ENCODE measurements around the gene TBC1D10A. TPM values are rescaled to one million over a fixed set of nuclear protein-coding genes. Genes with fewer than 3 reads are reported as not detected.

The TBC1D10A gene
- total and polyA plus RNA-seq, 2 experiments from 2014 or later = 15.7 to 39.9 TPM

GRCh38 chr22:30312053-30312452, 14.7 kb downstream of the TBC1D10A start:
- Histone ChIP-seq H2AFZ (no peak overlapping the region), H3K4me1 (ENCODE audit: insufficient read depth) (peaks cover 36% of the 10 kb centered on the region), H3K27ac (peak overlapping the region; percentile 77), H3K4me2 (no peak overlapping the region), H3K79me2 (peaks cover 88% of the 10 kb centered on the region), H3K9me3 (ENCODE audit: low read depth) (no peaks in the 10 kb centered on the region), H3K36me3 (replicated peaks; ENCODE audit: insufficient read depth, low read depth) (no peaks in the 10 kb centered on the region), H3K4me3 (no peak overlapping the region), H3K27me3 (no peaks in the 10 kb centered on the region), H4K20me1 (ENCODE audit: insufficient read depth, poor library complexity, severe bottlenecking) (peaks cover 25% of the 10 kb centered on the region), H3K9me2 (replicated peaks; ENCODE audit: insufficient read depth) (no peaks in the 10 kb centered on the region)
- WGBS (ENCODE audit: low lambda C conversion rate, missing lambda C conversion rate) = 70% methylated on average over 6 of the region's 6 CpGs
- no peak for DNase-seq (ENCODE audit: low spot score)
- TF ChIP-seq CTCF (IDR thresholded peaks at IDR 0.05; ENCODE audit: poor library complexity) (no peak), EZH2 (IDR thresholded peaks at IDR 0.05; ENCODE audit: borderline replicate concordance) (no peak), EZH2phosphoT487 (IDR thresholded peaks at IDR 0.05; ENCODE audit: low read depth, severe bottlenecking, unreplicated experiment) (no peak)

- H3K4me2 ChIP-seq = peak overlapping the region; percentile 46
- H2AFZ ChIP-seq = no peak overlapping the region
- no peaks in the 10 kb centered on the region for H3K27me3 ChIP-seq
- peaks cover 88% of the 10 kb centered on the region for H3K79me2 ChIP-seq
- H3K27ac ChIP-seq = peak overlapping the region; percentile 77
- no peaks in the 10 kb centered on the region for H3K9me3 ChIP-seq (ENCODE audit: low read depth)
- no peak for DNase-seq (ENCODE audit: low spot score)
- no peak for TF ChIP-seq CTCF (IDR thresholded peaks at IDR 0.05; ENCODE audit: poor library complexity)
- TF ChIP-seq EZH2 (IDR thresholded peaks at IDR 0.05; ENCODE audit: borderline replicate concordance) = no peak
- TF ChIP-seq EZH2phosphoT487 (IDR thresholded peaks at IDR 0.05; ENCODE audit: low read depth, severe bottlenecking, unreplicated experiment) = no peak
- 70% methylated on average over 8 of the region's 8 CpGs for WGBS (ENCODE audit: low lambda C conversion rate, missing lambda C conversion rate)
- H3K9me2 ChIP-seq (replicated peaks; ENCODE audit: insufficient read depth) = no peaks in the 10 kb centered on the region
- peaks cover 38% of the 10 kb centered on the region for H3K4me1 ChIP-seq (ENCODE audit: insufficient read depth)
- peaks cover 22% of the 10 kb centered on the region for H4K20me1 ChIP-seq (ENCODE audit: insufficient read depth, poor library complexity, severe bottlenecking)
- no peaks in the 10 kb centered on the region for H3K36me3 ChIP-seq (replicated peaks; ENCODE audit: insufficient read depth, low read depth)
- H3K4me3 ChIP-seq = no peak overlapping the region
Observed at GRCh38 chr22:30310881-30311771, 15.6 kb downstream of the TBC1D10A start.

- no peak overlapping the region for H3K4me3 ChIP-seq
- H2AFZ ChIP-seq = no peak overlapping the region
- H3K4me1 ChIP-seq (ENCODE audit: insufficient read depth) = peaks cover 47% of the 10 kb centered on the region
- WGBS (ENCODE audit: low lambda C conversion rate, missing lambda C conversion rate) = 65% methylated on average over 7 of the region's 7 CpGs
- H3K27me3 ChIP-seq = no peaks in the 10 kb centered on the region
- no peaks in the 10 kb centered on the region for H3K9me2 ChIP-seq (replicated peaks; ENCODE audit: insufficient read depth)
- H3K79me2 ChIP-seq = peaks cover 81% of the 10 kb centered on the region
- H4K20me1 ChIP-seq (ENCODE audit: insufficient read depth, poor library complexity, severe bottlenecking) = peaks cover 27% of the 10 kb centered on the region
- H3K4me2 ChIP-seq = peak overlapping the region; percentile 46
- TF ChIP-seq EZH2 (IDR thresholded peaks at IDR 0.05; ENCODE audit: borderline replicate concordance) = no peak
- TF ChIP-seq CTCF (IDR thresholded peaks at IDR 0.05; ENCODE audit: poor library complexity) = no peak
- no peak for TF ChIP-seq EZH2phosphoT487 (IDR thresholded peaks at IDR 0.05; ENCODE audit: low read depth, severe bottlenecking, unreplicated experiment)
- DNase-seq (ENCODE audit: low spot score) = peak; percentile 68
- no peaks in the 10 kb centered on the region for H3K36me3 ChIP-seq (replicated peaks; ENCODE audit: insufficient read depth, low read depth)
- H3K27ac ChIP-seq = peak overlapping the region; percentile 77
- H3K9me3 ChIP-seq (ENCODE audit: low read depth) = no peaks in the 10 kb centered on the region
Observed at GRCh38 chr22:30309951-30310741, 16.6 kb downstream of the TBC1D10A start.
